SK-N-SH (cell line): ENCODE data around the gene F7. TPM values are rescaled to one million over a fixed set of nuclear protein-coding genes. Genes with fewer than 3 reads are reported as not detected.

Source experiments
- CHD2 ChIP-seq: fragments of 150-350 bp; IDR thresholded peaks from 2 replicates; pipeline ENCODE4 v1.6.1; 2018; ENCODE audit warnings: low read length; ENCODE audit not compliant: partially characterized antibody
- EP300 ChIP-seq, 2 experiments: IDR thresholded peaks; 2 replicates each; pipeline versions ENCODE4 v1.4.0 to v1.6.1; 2012; ENCODE audit warnings: borderline replicate concordance in 1 of 2, low read depth in 1 of 2, low read length in 1 of 2
- FOXJ3 ChIP-seq: sonication (generic); formaldehyde crosslinking; IDR thresholded peaks from 2 replicates; pipeline ENCODE4 v1.5.1; 2020; ENCODE audit warnings: mild to moderate bottlenecking, missing genetic modification reagents
- GATA2 ChIP-seq: sonication (generic); formaldehyde crosslinking; IDR thresholded peaks from 2 replicates; pipeline ENCODE4 v1.5.0; 2020; ENCODE audit warnings: mild to moderate bottlenecking, missing genetic modification reagents
- MAX ChIP-seq: IDR thresholded peaks from 2 replicates; pipeline ENCODE4 v1.4.0; 2012; ENCODE audit warnings: low read depth
- MXI1 ChIP-seq: IDR thresholded peaks from 2 replicates; pipeline ENCODE4 v1.6.1; 2012; ENCODE audit warnings: mild to moderate bottlenecking, low read depth, low read length, improper control_type of control experiment
- NFIC ChIP-seq: IDR thresholded peaks from 2 replicates; pipeline ENCODE4 v1.4.0; 2012; ENCODE audit warnings: borderline replicate concordance
- RAD21 ChIP-seq: IDR thresholded peaks from 2 replicates; pipeline ENCODE4 v1.6.1; 2012; ENCODE audit warnings: mild to moderate bottlenecking, low read length
- RCOR1 ChIP-seq: fragments of 150-350 bp; IDR thresholded peaks from 2 replicates; pipeline ENCODE4 v1.6.1; 2017; ENCODE audit warnings: antibody characterized with exemption, low read length
- REST ChIP-seq: IDR thresholded peaks from 2 replicates; pipeline ENCODE4 v1.6.1; 2012; ENCODE audit warnings: mild to moderate bottlenecking, low read depth, low read length, moderate library complexity
- TEAD4 ChIP-seq: IDR thresholded peaks from 2 replicates; pipeline ENCODE4 v1.4.0; 2012; ENCODE audit warnings: mild to moderate bottlenecking, borderline replicate concordance; ENCODE audit not compliant: insufficient read depth
- USF1 ChIP-seq: IDR thresholded peaks from 2 replicates; pipeline ENCODE4 v1.4.0; 2012; ENCODE audit warnings: low read depth, borderline replicate concordance
- ZBTB33 ChIP-seq: IDR thresholded peaks from 2 replicates; pipeline ENCODE4 v1.4.0; 2012; ENCODE audit warnings: low read depth, borderline replicate concordance
- polyA plus RNA-seq, 3 experiments: library from polyadenylated mRNA; depleted of rRNA; stranded (reverse); fragments of >200 nt; gene quantifications; 2 replicates each; pipeline ENCODE4 v1.2.3, GENCODE V29; 2012

Gene F7
- polyA plus RNA-seq, 1 of the 3 experiments (the other 2 are of a cell fraction): not detected

- TF ChIP-seq RCOR1: no peak
- TF ChIP-seq FOXJ3: no peak
- TF ChIP-seq MAX: peak; percentile 69
- peak; percentile 35; the same call in 1 of the 2 replicates for TF ChIP-seq REST
- TF ChIP-seq CHD2: peak; percentile 10
- TF ChIP-seq ZBTB33: no peak
- no peak for TF ChIP-seq TEAD4
- TF ChIP-seq EP300 (IDR thresholded peaks at IDR 0.05; ENCODE audit: borderline replicate concordance in 1 of 2, low read depth in 1 of 2, low read length in 1 of 2): no peak
- no peak for TF ChIP-seq GATA2 (CRISPR knock-in tag)
- no peak for TF ChIP-seq NFIC
- 0 out of 2 replicates have a peak, but pooled peaks have one; percentile 43 for TF ChIP-seq MXI1
- TF ChIP-seq RAD21: no peak
- TF ChIP-seq USF1: peak; percentile 89
Measured at GRCh38 chr13:113153810-113154748, 48.5 kb downstream of the F7 start (continued).
